ENCODE results near the gene C1QTNF12. TPM values are rescaled to one million over a fixed set of nuclear protein-coding genes. Genes with fewer than 3 reads are reported as not detected.

C1QTNF12 gene
- total and polyA plus RNA-seq, 2 of the 8 experiments (the other 6 are each of a cell fraction or from before 2014, with no cell fraction given) = 2.1 to 3.7 TPM

DNA sequence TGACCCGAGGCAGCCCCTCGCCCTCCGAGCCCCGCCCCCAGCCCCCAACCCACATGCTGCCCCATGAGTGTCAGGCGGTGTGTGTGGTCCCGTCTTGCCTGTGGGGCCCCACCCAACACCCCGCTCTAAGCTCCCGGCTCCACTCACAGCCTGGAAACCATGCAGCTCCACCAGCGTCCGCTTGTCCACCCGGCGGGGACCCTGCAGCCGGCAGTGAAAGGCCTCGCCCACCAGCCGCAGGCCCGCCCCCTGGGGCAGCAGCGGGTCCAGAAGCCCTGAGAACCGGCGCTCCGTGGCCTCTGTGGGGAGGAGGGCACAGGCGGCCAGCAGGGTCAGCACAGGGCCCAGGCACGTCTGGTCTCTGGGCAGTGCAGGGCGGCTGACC is 2.7 kb downstream of the C1QTNF12 start:
- Histone ChIP-seq H3K4ac (replicated peaks; ENCODE audit: insufficient read length, low read depth, low read length) (no peak overlapping the region), H3K23me2 (ENCODE audit: low read depth, low read length) (no peaks in the 10 kb centered on the region; the same call in 1 of the 2 replicates), H3K4me3 (ENCODE audit: extremely low read depth in 1 of 4, insufficient read depth in 2 of 4, low read depth in 3 of 4, low read length in 4 of 4) (no peak overlapping the region), H4K8ac (ENCODE audit: extremely low read depth, insufficient read depth, low read length) (peak overlapping the region; percentile 25; the same call in 1 of the 2 replicates), H3K14ac (ENCODE audit: insufficient read length) (no peak overlapping the region), H4K5ac (ENCODE audit: insufficient read length, low read depth, low read length) (no peak overlapping the region), H3K9ac (replicated peaks in 1 of 4; ENCODE audit: extremely low read depth in 1 of 4, low read depth in 3 of 4, low read length in 3 of 4) (no peak overlapping the region), H2BK15ac (ENCODE audit: low read length) (no peak overlapping the region), H4K91ac (replicated peaks; ENCODE audit: insufficient read length, low read length) (no peak overlapping the region), H3K79me1 (ENCODE audit: low read depth, low read length) (no peaks in the 10 kb centered on the region), H3K18ac (ENCODE audit: extremely low read depth, low read length) (no peak overlapping the region), H3K4me1 (replicated peaks in 1 of 4; ENCODE audit: control insufficient read depth in 3 of 4, insufficient read depth in 4 of 4, low read length in 3 of 4) (peaks cover 0 to 10% (median 1%) of the 10 kb centered on the region in 4 experiments; a peak in 5 of 7 replicates), H3K36me3 (ENCODE audit: control insufficient read depth in 2 of 4, insufficient read depth in 4 of 4, low read length in 3 of 4) (no peaks in the 10 kb centered on the region), H2AK5ac (ENCODE audit: low read depth, low read length) (no peak overlapping the region), H3K4me2 (ENCODE audit: insufficient read depth in 1 of 2, low read depth in 2 of 2, low read length in 2 of 2) (no peak overlapping the region), H3K27me3 (replicated peaks in 1 of 4; ENCODE audit: control insufficient read depth in 3 of 4, extremely low read depth in 1 of 4, insufficient read depth in 3 of 4, low read length in 3 of 4) (peaks cover 2 to 19% (median 11%) of the 10 kb centered on the region in 4 experiments; a peak in 6 of 7 replicates), H2BK120ac (replicated peaks; ENCODE audit: low read depth, low read length) (no peak overlapping the region), H2AFZ (ENCODE audit: low read length) (no peak overlapping the region), H3K23ac (ENCODE audit: insufficient read length) (no peak overlapping the region), H3K79me2 (ENCODE audit: control insufficient read depth in 1 of 2, insufficient read depth in 2 of 2, low read length in 2 of 2) (no peaks in the 10 kb centered on the region; a peak in 1 of 4 replicates), H4K20me1 (replicated peaks in 1 of 2; ENCODE audit: control insufficient read depth in 1 of 2, insufficient read depth in 2 of 2, low read length in 2 of 2) (peaks cover 4 to 9% of the 10 kb centered on the region in 2 experiments), H3K27ac (ENCODE audit: low read depth, low read length) (no peak overlapping the region), H3K9me3 (ENCODE audit: insufficient read depth in 2 of 2, low read depth in 1 of 2, low read length in 1 of 2) (no peaks in the 10 kb centered on the region), H3K56ac (replicated peaks; ENCODE audit: insufficient read length, low read depth, low read length) (no peak overlapping the region), H2BK12ac (ENCODE audit: low read depth, low read length) (no peak overlapping the region), H2BK5ac (ENCODE audit: low read depth, low read length) (no peak overlapping the region), H2BK20ac (ENCODE audit: low read length) (no peak overlapping the region)
- FAIRE-seq (no peak), DNase-seq (ENCODE audit: low read depth in 1 of 2, low spot score in 2 of 2) (no peak)
- ChIA-PET CTCF (ENCODE audit: partially characterized antibody) (interaction anchor here (0.8 to 1.1 kb wide), 3 partner anchors 9 to 122 kb away, joined by 3 to 5 read pairs (median 3); no protein-coding TSS in a partner anchor), POLR2A (ENCODE audit: partially characterized antibody) (interaction anchor here (0.8 kb wide), 1 partner anchor 212 kb away, joined by 3 read pairs; no protein-coding TSS in a partner anchor)
- 91% methylated on average over 17 of the region's 23 CpGs; no CpG with 5 or more reads in 1 of the 2 experiments for WGBS, 2 experiments (ENCODE audit: extremely low coverage in 1 of 2, insufficient coverage in 1 of 2, insufficient read length in 1 of 2, insufficient replicate concordance in 2 of 2, low coverage in 1 of 2, low lambda C conversion rate in 2 of 2, missing lambda C conversion rate in 1 of 2)
- TF ChIP-seq MAFK (IDR thresholded peaks at IDR 0.05; ENCODE audit: low read depth, low read length) (no peak), EGR1 (IDR thresholded peaks at IDR 0.05; ENCODE audit: borderline replicate concordance, low read depth, low read length) (no peak), RAD21 (IDR thresholded peaks at IDR 0.05 in 1 of 2, conservative IDR thresholded peaks at IDR 0.05 in 1 of 2; ENCODE audit: low read depth in 2 of 2, low read length in 2 of 2) (no peak), ZNF274 (IDR thresholded peaks at IDR 0.05; ENCODE audit: borderline replicate concordance, extremely low read depth, low read length) (no peak), TCF12 (IDR thresholded peaks at IDR 0.05; ENCODE audit: low read depth, low read length) (no peak)
- TF ChIP-seq, protein P1, sequence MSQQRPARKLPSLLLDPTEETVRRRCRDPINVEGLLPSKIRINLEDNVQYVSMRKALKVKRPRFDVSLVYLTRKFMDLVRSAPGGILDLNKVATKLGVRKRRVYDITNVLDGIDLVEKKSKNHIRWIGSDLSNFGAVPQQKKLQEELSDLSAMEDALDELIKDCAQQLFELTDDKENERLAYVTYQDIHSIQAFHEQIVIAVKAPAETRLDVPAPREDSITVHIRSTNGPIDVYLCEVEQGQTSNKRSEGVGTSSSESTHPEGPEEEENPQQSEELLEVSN (IDR thresholded peaks at IDR 0.05) = no peak
